Subcutaneous adipose tissue (tissue), 4 donors: ENCODE data around the gene KLRF1. TPM values are rescaled to one million over a fixed set of nuclear protein-coding genes. Genes with fewer than 3 reads are reported as not detected.

Source experiments
- total RNA-seq, 4 donors: library from RNA; depleted of rRNA; stranded (reverse); fragments of >200 nt; gene quantifications; one replicate each; pipeline ENCODE4 v1.1.0, GENCODE V29; 2016
- TF ChIP-seq, protein P1 (sequence below): fragments of 450-650 bp; IDR thresholded peaks from one replicate; pipeline ENCODE4 v1.5.1; 2016; ENCODE audit warnings: low read depth, mild to moderate bottlenecking, control low read depth, antibody characterized with exemption, moderate library complexity

Gene KLRF1
- total RNA-seq, 4 donors from 2014 or later: 0.44 to 3.4 (median 0.90) TPM

DNA sequence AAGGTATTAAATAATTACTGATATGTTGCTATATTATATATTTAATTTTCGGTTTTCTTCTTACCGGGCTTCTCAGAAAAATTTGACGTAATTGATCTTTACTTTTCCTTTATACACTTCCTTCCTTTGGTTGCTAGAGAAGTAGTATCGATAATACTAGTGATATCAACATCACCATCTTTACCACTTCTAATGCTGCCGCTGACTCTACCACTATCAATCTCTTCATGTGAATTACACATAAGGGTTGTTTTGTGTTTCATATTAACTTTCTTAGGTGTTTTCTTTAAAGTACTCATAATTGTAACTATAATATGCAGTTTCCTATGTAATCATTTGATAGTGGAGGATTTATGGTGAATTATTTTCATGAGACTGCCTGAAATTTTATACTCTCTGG lies 30.9 kb upstream of the KLRF1 start:
- TF ChIP-seq, protein P1, sequence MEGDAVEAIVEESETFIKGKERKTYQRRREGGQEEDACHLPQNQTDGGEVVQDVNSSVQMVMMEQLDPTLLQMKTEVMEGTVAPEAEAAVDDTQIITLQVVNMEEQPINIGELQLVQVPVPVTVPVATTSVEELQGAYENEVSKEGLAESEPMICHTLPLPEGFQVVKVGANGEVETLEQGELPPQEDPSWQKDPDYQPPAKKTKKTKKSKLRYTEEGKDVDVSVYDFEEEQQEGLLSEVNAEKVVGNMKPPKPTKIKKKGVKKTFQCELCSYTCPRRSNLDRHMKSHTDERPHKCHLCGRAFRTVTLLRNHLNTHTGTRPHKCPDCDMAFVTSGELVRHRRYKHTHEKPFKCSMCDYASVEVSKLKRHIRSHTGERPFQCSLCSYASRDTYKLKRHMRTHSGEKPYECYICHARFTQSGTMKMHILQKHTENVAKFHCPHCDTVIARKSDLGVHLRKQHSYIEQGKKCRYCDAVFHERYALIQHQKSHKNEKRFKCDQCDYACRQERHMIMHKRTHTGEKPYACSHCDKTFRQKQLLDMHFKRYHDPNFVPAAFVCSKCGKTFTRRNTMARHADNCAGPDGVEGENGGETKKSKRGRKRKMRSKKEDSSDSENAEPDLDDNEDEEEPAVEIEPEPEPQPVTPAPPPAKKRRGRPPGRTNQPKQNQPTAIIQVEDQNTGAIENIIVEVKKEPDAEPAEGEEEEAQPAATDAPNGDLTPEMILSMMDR: no peak

DNA sequence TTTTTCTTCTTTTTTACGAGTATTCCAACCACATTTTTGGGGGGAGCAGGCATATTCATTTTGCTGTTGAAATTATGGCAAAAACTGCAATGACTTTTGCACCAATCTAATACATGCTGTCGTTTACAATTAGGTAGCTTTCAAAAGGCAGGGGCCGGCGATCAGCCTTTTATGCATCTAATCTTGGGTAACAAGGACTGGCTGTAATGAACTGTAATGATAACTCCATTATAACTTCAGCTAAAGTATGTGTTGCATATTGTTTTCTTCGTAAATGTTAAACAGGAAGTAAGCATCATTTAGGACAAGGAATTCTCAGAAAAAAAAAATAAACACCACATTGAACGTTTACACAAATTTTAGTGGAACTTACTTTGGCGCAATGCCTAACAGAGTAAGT lies 30.3 kb upstream of the KLRF1 start:
- TF ChIP-seq, protein P1: no peak

DNA sequence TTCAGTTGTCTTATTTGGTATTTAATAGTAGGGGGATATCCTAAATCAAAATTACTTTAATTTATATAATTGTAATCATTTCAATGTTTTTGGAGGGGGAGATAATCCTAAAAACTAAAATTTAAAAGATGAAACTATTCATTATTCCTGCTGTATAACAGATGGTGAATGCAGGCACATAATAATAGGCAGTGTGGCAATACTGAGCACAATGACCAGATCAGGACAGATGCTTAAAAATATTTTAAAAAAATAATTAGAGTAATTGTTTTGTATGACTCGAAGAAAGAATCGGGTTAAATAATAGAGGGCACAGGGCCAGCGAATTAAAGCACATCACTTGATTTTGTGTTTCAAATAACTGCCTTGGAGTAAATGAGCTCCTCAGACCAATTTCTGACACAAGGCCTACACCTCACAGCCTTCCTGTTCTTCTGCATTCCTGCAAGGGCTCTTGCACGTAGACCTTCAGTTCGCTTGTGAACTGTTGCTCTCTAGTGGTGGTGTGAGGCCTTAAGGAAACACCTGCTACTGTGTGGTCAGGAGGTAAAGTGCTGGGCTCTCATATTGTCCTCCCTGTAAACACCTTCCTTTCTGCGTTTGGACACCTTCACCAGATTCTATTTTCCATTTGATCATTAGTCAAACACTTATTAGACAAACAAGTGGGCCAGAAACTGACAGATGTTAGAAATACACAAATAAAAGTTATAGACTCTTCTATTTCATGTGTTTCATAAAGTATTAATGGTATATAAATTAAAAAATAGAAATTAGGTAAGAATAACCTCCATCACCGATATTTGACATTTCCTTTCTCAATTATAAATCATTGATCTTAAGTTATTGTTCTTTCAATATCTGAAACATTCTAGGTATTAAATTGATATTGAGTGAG lies 29.3 kb upstream of the KLRF1 start:
- TF ChIP-seq, protein P1: no peak

DNA sequence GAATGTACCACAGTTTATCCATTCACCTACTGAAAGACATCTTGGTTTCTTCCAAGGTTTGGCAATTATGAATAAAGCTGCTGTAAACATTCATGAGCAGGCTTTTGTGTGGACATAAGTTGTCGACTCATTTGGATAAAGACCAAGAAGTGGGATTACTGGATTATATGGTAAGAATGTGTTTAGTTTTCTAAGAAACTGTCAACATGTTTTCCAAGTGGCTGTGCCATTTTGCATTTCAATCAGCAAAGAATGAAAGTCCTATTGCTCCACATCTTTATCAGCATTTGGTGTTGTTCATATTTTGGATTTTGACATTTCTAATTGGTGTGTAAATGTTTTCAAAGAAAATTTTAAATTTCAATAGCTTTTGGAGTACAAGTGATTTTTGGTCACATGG lies 27.3 kb upstream of the KLRF1 start:
- TF ChIP-seq, protein P1: no peak

DNA sequence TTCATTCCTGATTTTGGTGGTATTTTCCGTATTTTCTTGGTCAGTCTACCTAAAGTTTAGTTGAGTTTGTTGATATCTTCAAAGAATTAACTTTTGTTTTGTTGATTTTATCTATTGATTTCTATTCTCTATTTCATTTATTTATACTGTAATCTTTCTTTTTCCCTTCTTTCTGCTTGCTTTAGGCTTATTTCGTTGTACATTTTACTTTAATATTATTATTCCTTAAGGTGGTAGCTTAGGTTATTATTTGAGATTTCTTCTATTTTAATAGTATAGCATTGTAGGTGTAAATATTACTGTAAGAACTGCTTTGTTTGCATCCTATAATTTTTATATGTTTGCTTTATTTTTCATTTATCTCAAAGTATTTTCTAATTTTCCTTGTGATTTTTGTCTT lies 21.4 kb upstream of the KLRF1 start:
- TF ChIP-seq, protein P1: no peak

DNA sequence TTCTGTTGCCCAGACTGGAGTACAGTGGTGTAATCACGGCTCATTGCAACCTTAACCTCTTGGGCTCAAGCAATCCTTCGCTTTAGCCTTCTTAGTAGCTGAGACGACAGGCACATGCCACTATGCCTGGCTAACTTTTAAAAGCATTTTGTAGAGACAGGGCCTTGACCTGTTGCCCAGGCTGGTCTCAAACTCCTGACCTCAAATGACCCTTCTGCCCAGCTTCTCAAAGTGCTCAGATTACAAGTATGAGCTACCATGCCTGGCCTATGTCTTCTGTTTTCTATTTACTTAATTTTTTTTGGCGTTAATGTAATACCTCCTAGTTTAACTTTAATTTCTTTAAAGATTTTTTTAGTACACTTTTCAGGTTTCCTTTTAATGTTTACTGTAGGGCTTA lies 20.6 kb upstream of the KLRF1 start:
- TF ChIP-seq, protein P1: no peak

DNA sequence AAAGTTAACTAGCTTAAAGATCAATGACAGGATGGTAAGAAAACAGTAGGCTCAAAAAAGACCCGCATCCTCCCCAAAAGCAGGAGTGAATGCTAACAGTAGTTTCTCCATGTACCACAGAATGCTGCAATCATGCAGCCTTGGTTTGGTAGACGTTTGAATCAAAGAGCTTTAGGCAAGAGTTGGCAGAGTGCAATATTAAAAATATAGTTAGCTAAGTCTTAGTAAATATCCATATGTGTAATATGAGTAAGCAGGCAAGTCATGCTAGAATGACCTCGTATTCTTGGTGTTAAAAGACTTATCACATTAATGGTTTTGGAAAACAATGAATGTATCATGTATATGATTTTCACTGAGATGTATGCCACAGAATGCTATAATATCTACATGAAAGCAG lies 18.8 kb upstream of the KLRF1 start:
- TF ChIP-seq, protein P1: no peak
